Measurements from ENCODE around the gene TBCB. TPM values are rescaled to one million over a fixed set of nuclear protein-coding genes. Genes with fewer than 3 reads are reported as not detected.
"Not testable (repeated sequence)": the region's sequence is repeated elsewhere in the genome, so short reads cannot be mapped to it uniquely, and the experiment has no call there.

TBCB gene
- polyA plus RNA-seq, 3 donors: 167 to 233 (median 178) TPM

- Histone ChIP-seq H3K4me1 (ENCODE audit: control insufficient read depth in 1 of 2, insufficient read depth in 2 of 2, low read length in 2 of 2) (peaks cover 0 to 5% of the 10 kb centered on the region in 2 donors), H3K4me2 (replicated peaks; ENCODE audit: extremely low read depth, low read length, poor library complexity, severe bottlenecking) (no peak overlapping the region), H3K79me2 (ENCODE audit: insufficient read depth, low read length) (no peaks in the 10 kb centered on the region), H3K27me3 (ENCODE audit: control insufficient read depth in 2 of 2, insufficient read depth in 2 of 2, low read length in 2 of 2) (no peaks in the 10 kb centered on the region), H4K20me1 (ENCODE audit: insufficient read depth, low read length) (no peaks in the 10 kb centered on the region), H3K4me3 (replicated peaks in 1 of 3; ENCODE audit: low read depth in 2 of 3, low read length in 3 of 3) (no peak overlapping the region), H2AFZ (ENCODE audit: insufficient read depth, low read depth, low read length, poor library complexity, severe bottlenecking) (no peak overlapping the region), H3K9me3 (replicated peaks in 1 of 2; ENCODE audit: control insufficient read depth in 1 of 2, insufficient read depth in 1 of 2, low read length in 2 of 2) (no peaks in the 10 kb centered on the region), H3K9ac (ENCODE audit: insufficient read depth, low read length, poor library complexity, severe bottlenecking) (no peak overlapping the region), H3K36me3 (replicated peaks in 1 of 2; ENCODE audit: control insufficient read depth in 1 of 2, insufficient read depth in 2 of 2, low read length in 2 of 2) (no peaks in the 10 kb centered on the region), H3K27ac (ENCODE audit: low read depth in 1 of 2, low read length in 2 of 2) (no peak overlapping the region)
- no peak for TF ChIP-seq CTCF (IDR thresholded peaks at IDR 0.05)
- WGBS (ENCODE audit: insufficient coverage): 100% methylated on average over 1 of the region's 5 CpGs
- Mint-ChIP-seq H3K4me3 (no peak overlapping the region), H3K27ac (no peak overlapping the region), H3K9me3 (peaks cover 0 to 3% (median 0%) of the 10 kb centered on the region in 7 donors), H3K4me1 (peaks cover 3% of the 10 kb centered on the region), H3K36me3 (peaks cover 0 to 3% of the 10 kb centered on the region in 2 donors), H3K27me3 (ENCODE audit: low read depth in 3 of 3) (peaks cover 0 to 4% (median 2%) of the 10 kb centered on the region in 3 donors)
- DNase-seq: no peak
- intact Hi-C loops (cut with micrococcal nuclease): no loop called here
Observed at GRCh38 chr19:36172852-36173251, 57.6 kb downstream of the TBCB start.

- H3K79me2 ChIP-seq (ENCODE audit: insufficient read depth, low read length); H3K36me3 ChIP-seq (replicated peaks in 1 of 2; ENCODE audit: control insufficient read depth in 1 of 2, insufficient read depth in 2 of 2, low read length in 2 of 2); H2AFZ ChIP-seq (ENCODE audit: insufficient read depth, low read depth, low read length, poor library complexity, severe bottlenecking); H4K20me1 ChIP-seq (ENCODE audit: insufficient read depth, low read length); intact Hi-C loops (cut with micrococcal nuclease); H3K27me3 Mint-ChIP-seq (ENCODE audit: low read depth in 3 of 3); H3K27me3 ChIP-seq (ENCODE audit: control insufficient read depth in 2 of 2, insufficient read depth in 2 of 2, low read length in 2 of 2); H3K4me1 Mint-ChIP-seq; H3K27ac ChIP-seq (ENCODE audit: low read depth in 1 of 2, low read length in 2 of 2); H3K9me3 Mint-ChIP-seq; DNase-seq; H3K4me1 ChIP-seq (ENCODE audit: control insufficient read depth in 1 of 2, insufficient read depth in 2 of 2, low read length in 2 of 2); H3K4me2 ChIP-seq (replicated peaks; ENCODE audit: extremely low read depth, low read length, poor library complexity, severe bottlenecking); H3K36me3 Mint-ChIP-seq; H3K4me3 Mint-ChIP-seq; H3K9me3 ChIP-seq (replicated peaks in 1 of 2; ENCODE audit: control insufficient read depth in 1 of 2, insufficient read depth in 1 of 2, low read length in 2 of 2); H3K9ac ChIP-seq (ENCODE audit: insufficient read depth, low read length, poor library complexity, severe bottlenecking); H3K4me3 ChIP-seq (replicated peaks in 1 of 3; ENCODE audit: low read depth in 2 of 3, low read length in 3 of 3): not testable (repeated sequence)
- H3K27ac Mint-ChIP-seq: peak overlapping the region in 1 of 7 donors; percentile 61
- WGBS (ENCODE audit: insufficient coverage): 100% methylated on average over 4 of the region's 8 CpGs
Observed at GRCh38 chr19:36173846-36174245, 58.6 kb downstream of the TBCB start.

Other genes with a start within 250 kb of the TBCB start
- not detected for gene APLP1, start 246.9 kb upstream of the TBCB start, polyA plus RNA-seq
- 100 to 1,000 TPM in 1 of 3 donors, 1 to 10 TPM in 2; 6.4 to 198 (median 9.3) TPM for gene NFKBID, start 214.9 kb upstream of the TBCB start, polyA plus RNA-seq
- 100 to 1,000 TPM; 264 to 829 (median 594) TPM for gene HCST, start 212.9 kb upstream of the TBCB start, polyA plus RNA-seq
- 1,000 to 10,000 TPM; 3,224 to 6,141 (median 5,182) TPM for gene TYROBP, start 207.2 kb upstream of the TBCB start, polyA plus RNA-seq
- gene LRFN3, start 179.1 kb upstream of the TBCB start, polyA plus RNA-seq: under 1 TPM in 1 of 3 donors, not detected in 2; 0.04 TPM
- gene SDHAF1, start 120.3 kb upstream of the TBCB start, polyA plus RNA-seq: 10 to 100 TPM; 10.4 to 26.9 (median 19.0) TPM
- gene SYNE4, start 106.7 kb upstream of the TBCB start, polyA plus RNA-seq: under 1 TPM in 1 of 3 donors, not detected in 2; 0.76 TPM
- 10 to 100 TPM; 13.1 to 29.3 (median 16.1) TPM for gene ALKBH6, start 101.3 kb upstream of the TBCB start, polyA plus RNA-seq
- under 1 TPM in 1 of 3 donors, not detected in 2; 0.24 TPM for gene CLIP3, start 82.6 kb upstream of the TBCB start, polyA plus RNA-seq
- gene THAP8, start 61.2 kb upstream of the TBCB start, polyA plus RNA-seq: 1 to 10 TPM; 2.4 to 6.0 (median 3.1) TPM
- gene WDR62, start 60.6 kb upstream of the TBCB start, polyA plus RNA-seq: under 1 TPM in 2 of 3 donors, not detected in 1; 0.05 to 0.88 TPM
- gene OVOL3, start 4.3 kb upstream of the TBCB start, polyA plus RNA-seq: not detected
- gene POLR2I, start 593 bp upstream of the TBCB start, polyA plus RNA-seq: 10 to 100 TPM; 21.2 to 73.9 (median 57.9) TPM
- 100 to 1,000 TPM; 239 to 740 (median 282) TPM for gene CAPNS1, start 24.6 kb downstream of the TBCB start, polyA plus RNA-seq
- not detected for gene COX7A1, start 37.0 kb downstream of the TBCB start, polyA plus RNA-seq
- gene ZNF565, start 99.2 kb downstream of the TBCB start, polyA plus RNA-seq: 1 to 10 TPM; 1.5 to 3.5 (median 2.1) TPM
- gene ZNF146, start 99.6 kb downstream of the TBCB start, polyA plus RNA-seq: 10 to 100 TPM; 12.2 to 26.5 (median 15.8) TPM

Data from CD14-positive monocyte (primary cell).